HG02852 (cell line): ENCODE data around the gene SFMBT1.

Source experiments
- ATAC-seq: cut with Tn5 transposase; IDR thresholded peaks from one replicate; pipeline ENCODE4 v1.9.1; 2021; ENCODE audit warnings: mild to moderate bottlenecking, moderate library complexity; ENCODE audit not compliant: unreplicated experiment

SFMBT1 gene

DNA sequence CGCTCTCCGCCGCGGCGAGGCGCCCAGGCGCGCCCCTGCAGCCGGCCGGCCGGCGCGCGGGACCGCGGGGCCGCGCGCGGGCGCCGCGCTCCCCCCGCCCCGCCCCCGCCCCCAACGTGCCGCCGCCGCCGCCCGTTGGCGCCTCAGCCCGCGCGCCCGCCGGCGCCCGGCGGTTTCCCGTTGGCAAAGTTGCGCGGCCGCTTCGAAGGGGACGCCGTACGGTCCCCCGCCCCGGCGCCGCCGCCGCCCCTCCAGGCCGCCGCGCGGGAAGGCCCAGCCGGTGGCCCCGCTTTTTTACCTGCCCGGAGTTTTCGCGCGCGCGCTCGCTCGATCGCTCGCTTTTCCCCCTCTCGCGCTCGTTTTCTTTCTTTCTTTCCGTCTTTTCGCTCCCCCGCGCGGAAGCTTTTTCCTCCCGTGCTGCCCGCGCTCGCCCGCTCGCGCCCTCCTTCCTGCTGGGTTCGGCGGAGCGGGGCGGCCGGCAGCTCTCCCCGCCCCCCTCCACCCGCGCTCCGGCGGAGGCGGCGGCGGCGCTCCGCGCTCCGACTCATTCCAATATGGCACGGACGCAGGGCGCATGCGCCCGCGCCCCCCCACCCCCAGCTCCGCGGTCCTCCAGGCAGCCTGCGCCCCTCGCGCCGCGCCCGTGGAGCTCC, at the start of gene SFMBT1:
SFMBT1 (minus strand) TSS at position 556 of the 653 bp plus-strand sequence. CDS start 76,945 bp downstream, outside the sequence.
- peak; percentile 51 for ATAC-seq

GRCh38 chr3:53092942-53093341, 47.1 kb upstream of the SFMBT1 start:
- ATAC-seq: no peak

DNA sequence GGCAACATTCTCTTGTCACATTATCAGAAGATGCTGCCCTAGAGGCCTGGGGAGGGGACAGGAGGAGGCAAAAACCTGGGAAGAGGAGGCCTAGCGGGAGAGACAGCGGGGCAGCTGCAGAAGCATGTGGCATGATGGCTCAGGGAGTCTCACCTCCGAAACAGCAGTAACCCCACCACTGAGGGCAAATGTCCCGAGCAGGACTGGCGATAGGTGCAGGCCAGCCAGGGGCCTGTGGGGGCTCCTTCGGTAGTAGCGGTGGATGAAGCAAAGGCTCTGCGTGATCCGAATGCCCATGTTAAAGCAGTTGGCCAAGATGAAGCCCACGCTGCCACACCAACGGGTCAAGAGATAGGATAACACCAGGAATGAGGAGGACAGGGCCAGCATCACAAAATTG, 46.3 kb upstream of the SFMBT1 start:
- no peak for ATAC-seq

GRCh38 chr3:53091011-53091410, 45.1 kb upstream of the SFMBT1 start:
- ATAC-seq: no peak

- no peak for ATAC-seq
Observed at GRCh38 chr3:53089511-53089910, 43.6 kb upstream of the SFMBT1 start.

- no peak for ATAC-seq
Observed at GRCh38 chr3:53085476-53085875, 39.6 kb upstream of the SFMBT1 start.

- no peak for ATAC-seq
Observed at GRCh38 chr3:53084310-53085001, 38.6 kb upstream of the SFMBT1 start.

DNA sequence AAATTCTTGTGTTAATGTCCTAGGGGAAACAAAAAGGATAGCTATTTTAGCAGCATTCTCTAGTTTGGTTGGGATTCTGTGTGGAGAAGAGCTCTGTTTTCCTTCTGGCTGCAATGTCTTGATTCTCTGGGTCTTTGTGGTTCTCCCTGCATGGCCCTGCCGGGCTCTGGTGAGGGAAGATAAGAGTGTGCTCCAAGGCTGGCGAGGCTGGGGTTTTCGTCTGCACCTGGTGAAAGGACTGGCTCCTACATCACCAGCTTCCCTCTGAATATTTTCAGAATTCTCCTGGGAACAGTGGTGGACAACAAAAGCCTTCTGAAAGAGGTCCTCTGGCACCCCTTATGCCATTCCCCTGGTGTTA, 38.1 kb upstream of the SFMBT1 start:
- no peak for ATAC-seq

- no peak for ATAC-seq
Observed at GRCh38 chr3:53083521-53083920, 37.6 kb upstream of the SFMBT1 start.

GRCh38 chr3:53082736-53083135, 36.9 kb upstream of the SFMBT1 start:
- no peak for ATAC-seq

GRCh38 chr3:53081318-53081717, 35.4 kb upstream of the SFMBT1 start:
- no peak for ATAC-seq

DNA sequence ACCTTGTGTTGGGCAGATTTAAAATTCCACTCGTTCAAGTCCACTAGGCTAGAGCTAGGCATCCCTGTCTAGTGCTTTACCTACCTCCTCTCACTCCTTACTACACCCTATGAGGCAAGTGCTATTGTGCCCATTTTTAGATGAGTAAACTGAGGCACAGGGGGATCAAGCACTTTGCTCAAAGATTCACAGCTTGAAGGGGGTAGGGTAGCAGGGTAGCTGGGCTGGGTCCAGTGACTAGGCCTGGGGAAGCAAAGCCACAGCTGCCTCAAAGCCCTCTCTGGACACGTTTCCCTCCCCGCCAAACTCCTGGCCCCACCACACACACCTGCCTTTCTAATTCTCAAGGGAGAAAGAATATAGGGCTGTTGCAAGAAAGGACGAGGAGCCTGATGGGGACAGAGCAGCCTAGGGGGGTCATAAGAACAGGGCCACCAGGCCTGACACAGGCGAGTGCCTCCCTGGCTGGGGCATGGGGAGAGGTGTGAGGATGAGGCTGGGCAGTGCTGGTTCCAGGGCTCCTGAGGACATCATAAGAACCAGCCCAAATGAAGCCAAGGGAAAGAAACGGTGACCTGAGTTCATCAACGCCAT, 34.8 kb upstream of the SFMBT1 start:
- ATAC-seq: no peak

DNA sequence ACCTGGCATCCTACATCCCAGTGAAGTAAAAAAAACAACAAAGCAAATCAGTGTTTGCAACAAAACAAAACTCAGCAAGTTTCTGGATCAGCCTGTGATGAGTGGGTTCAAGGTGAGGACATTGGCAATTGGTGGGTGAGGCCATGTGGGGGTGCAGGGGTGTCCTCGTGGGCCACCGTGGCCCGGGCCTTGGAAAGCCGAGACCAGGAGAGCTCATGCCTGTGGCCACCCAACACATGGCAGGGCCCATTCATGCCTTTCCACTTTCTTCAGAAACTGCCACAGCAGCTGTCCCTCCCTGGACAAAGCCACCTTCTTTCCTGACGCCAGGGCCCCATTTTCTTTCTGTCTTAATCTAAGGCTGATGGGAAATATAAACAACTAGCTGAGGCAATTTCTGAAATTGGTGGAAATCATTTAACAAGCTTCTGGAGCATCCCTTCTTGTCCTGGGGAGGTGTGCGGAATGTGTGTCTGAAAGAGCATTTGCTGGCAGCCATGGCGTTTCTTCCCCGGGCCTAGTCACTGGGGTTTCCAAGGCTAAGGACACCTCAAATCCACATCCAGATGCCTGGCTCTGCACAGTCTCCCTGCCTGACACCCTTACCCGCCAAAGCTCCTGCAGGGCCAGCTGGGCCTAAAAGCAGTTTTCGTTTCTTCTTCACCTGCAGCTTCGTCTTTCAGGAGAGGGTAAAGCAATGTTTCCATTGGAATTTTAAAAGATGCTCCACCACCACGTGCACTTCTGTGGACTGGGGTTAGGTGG, 34.1 kb upstream of the SFMBT1 start:
- no peak for ATAC-seq

GRCh38 chr3:53079147-53079546, 33.3 kb upstream of the SFMBT1 start:
- ATAC-seq: no peak

DNA sequence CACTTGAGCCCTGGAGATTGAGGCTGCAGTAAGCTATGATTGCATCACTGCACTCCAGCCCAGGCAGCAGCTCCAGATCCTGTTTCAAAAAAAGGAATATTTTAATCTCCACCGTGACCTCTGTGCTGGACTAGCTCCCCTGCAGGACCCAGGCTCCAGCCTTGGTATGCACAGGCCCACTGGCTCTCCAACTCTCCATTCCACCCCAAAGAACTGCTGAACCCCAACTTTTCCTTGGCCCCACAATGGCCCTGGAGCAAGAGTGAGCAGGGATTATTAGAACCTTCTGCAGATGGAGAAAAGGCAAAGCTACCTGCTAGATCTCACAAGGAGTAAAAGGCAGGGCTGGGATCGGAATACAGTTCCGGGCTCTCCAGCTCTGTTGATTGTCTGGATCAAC, 32.8 kb upstream of the SFMBT1 start:
- ATAC-seq: no peak

DNA sequence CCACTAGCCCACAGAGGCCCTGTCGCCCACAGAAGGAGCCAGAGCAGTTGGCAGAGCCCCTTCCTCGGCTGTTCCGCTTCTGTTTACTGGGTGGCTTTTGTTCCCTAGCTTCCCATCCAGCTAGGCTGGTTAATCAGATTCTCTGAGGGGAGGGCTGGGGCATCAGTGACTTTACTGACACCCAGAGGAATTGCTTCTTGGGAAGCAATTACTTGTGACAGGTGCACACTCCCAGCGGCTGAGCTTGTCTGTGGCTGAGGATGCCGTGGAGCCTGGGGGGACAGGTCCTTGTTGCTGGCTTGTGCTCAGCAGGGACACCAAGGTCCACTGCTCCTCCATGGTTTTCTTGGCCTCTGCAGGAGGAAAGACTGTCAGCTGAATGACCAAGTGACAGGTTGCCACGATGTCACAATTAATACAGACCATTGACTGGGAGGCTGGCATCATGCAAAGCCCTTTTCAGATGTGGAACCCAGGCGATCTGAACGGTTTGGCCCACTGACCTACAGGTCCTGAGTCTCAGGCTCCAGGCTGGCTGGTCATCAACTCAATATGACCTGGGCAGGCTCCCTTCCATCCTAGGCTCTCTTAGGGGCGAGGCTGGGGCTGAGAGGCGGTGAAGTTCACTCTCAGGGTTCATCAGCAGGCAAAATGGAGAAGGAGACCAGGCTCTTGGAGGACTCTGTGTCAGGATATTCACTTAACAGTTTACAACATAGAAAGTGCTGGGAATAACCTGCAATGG, 31.8 kb upstream of the SFMBT1 start:
- ATAC-seq: no peak

GRCh38 chr3:53075743-53076140, 29.9 kb upstream of the SFMBT1 start:
- no peak for ATAC-seq

DNA sequence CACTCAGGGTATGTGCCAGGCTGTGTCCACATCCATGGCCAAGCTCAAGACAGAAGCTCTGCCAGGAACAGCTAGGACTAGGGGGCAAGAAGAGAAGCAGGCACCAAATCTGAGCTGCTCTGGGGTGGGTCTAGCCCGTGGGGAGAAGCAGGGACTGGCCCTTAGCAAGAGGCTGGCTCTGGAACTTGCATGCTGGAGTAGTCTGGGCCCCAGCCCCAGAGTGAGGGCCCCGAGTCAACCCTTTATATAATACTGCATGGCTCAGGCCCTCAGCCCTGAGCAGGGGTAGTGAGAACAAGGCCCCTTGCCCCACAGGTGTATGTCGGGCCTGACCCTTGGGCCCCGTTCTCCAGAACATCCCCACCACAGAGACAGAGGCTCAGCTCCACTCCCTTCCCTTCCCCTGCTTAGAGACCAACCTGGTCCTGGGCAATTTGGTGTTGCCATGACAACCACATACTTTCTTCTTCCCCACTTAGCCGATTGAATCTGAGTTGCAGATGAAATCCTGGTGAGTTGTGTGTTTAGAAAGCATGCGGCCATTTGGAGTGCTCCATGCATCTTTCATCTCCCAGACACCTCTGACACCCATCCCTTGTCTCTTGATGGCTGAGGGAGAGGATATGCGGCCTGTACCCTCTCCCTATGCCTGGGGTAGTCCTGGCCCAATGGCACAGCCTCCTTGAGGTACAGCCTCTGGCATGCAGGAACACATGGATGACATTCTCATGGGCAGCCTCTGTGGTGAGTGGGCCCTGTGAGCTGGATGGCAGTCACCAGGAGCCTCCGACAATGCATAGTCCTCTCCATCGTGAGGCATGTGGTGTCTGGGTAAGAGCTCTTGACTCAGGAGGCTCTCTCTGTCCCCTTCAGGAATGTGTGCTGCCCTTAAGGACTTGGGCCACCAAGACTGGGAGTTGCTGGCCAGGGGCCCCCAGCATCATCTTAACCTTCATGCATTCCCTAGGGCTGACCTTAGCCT, 29.2 kb upstream of the SFMBT1 start:
- ATAC-seq: no peak

DNA sequence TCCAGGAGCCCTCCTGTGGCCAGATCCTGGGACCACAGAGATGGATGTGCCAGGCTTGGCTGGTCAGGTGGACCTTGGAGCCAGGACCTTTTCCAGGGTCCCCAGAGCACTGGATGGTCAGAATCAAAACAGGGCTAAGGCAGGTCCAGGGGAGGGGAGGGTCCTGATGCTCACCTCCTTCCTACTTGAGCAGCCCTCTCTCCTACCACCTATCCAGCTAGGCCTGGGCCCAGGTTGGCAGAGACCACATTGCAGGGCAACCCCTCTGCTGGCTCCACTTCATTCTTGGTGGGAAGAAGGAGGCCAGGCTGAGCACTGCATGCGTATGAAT, 28.5 kb upstream of the SFMBT1 start:
- no peak for ATAC-seq
